SJSA1 (cell line): ENCODE measurements around the gene CNOT1. TPM values are rescaled to one million over a fixed set of nuclear protein-coding genes. Genes with fewer than 3 reads are reported as not detected.

Experiments used
- DNase-seq, 2 experiments: peaks; one replicate each; pipeline ENCODE4 v3.0.0-alpha.2; 2015 to 2020; ENCODE audit warnings: low spot score in 2 of 2, low read depth in 1 of 2
- H3K27ac ChIP-seq: fragments of 250-450 bp; sonication (Bioruptor Pico); 2 replicates; pipeline ENCODE4 v1.5.1; 2020; ENCODE audit warnings: mild to moderate bottlenecking, moderate library complexity
- H3K27me3 ChIP-seq: fragments of 250-450 bp; sonication (Bioruptor Pico); replicated peaks from 2 replicates; pipeline ENCODE4 v1.5.1; 2020; ENCODE audit warnings: mild to moderate bottlenecking, moderate library complexity
- H3K36me3 ChIP-seq: fragments of 250-450 bp; sonication (Bioruptor Pico); 2 replicates; pipeline ENCODE4 v1.5.1; 2020; ENCODE audit warnings: mild to moderate bottlenecking
- H3K4me1 ChIP-seq: fragments of 250-450 bp; sonication (Bioruptor Pico); replicated peaks from 2 replicates; pipeline ENCODE4 v1.6.1; 2021; ENCODE audit warnings: mild to moderate bottlenecking
- H3K4me3 ChIP-seq: fragments of 250-450 bp; sonication (Bioruptor Pico); 2 replicates; pipeline ENCODE4 v1.5.1; 2020; ENCODE audit warnings: mild to moderate bottlenecking
- H3K9me3 ChIP-seq: fragments of 250-450 bp; sonication (Bioruptor Pico); replicated peaks from 2 replicates; pipeline ENCODE4 v1.5.1; 2020; ENCODE audit warnings: mild to moderate bottlenecking
- total RNA-seq: library from RNA; depleted of rRNA; stranded (reverse); fragments of >200 nt; shearing (Covaris generic); gene quantifications from 2 replicates; pipeline ENCODE4 v1.2.3, GENCODE V29; 2014

The CNOT1 gene
- total RNA-seq, 1 experiment from 2014 or later: 123 TPM

- H3K36me3 ChIP-seq: peaks cover 85% of the 10 kb centered on the region
- no peaks in the 10 kb centered on the region for H3K27me3 ChIP-seq
- H3K27ac ChIP-seq: no peak within 1 kb of the TSS
- peak in 1 of 2 experiments; percentile 44 for DNase-seq
- H3K4me1 ChIP-seq: peaks cover 6% of the 10 kb centered on the region; the same call in 1 of the 2 replicates
- H3K9me3 ChIP-seq: no peaks in the 10 kb centered on the region
- peak within 1 kb of the TSS; percentile 33 for H3K4me3 ChIP-seq
These were observed 114.3 kb downstream of the CNOT1 start, which contains the start of gene SETD6 for GRCh38 chr16:58515125-58515870. SETD6 (plus strand) TSS chr16:58515517; CDS start chr16:58515538, 21 bp downstream.

GRCh38 chr16:58513874-58514273, 115.8 kb downstream of the CNOT1 start:
- no peak overlapping the region for H3K4me3 ChIP-seq
- H3K9me3 ChIP-seq: no peaks in the 10 kb centered on the region
- DNase-seq: peak in 1 of 2 experiments; percentile 20
- H3K4me1 ChIP-seq: peaks cover 6% of the 10 kb centered on the region; the same call in 1 of the 2 replicates
- H3K27ac ChIP-seq: no peak overlapping the region
- H3K36me3 ChIP-seq: peaks cover 74% of the 10 kb centered on the region
- no peaks in the 10 kb centered on the region for H3K27me3 ChIP-seq

GRCh38 chr16:58511933-58512815, 117.5 kb downstream of the CNOT1 start:
- Histone ChIP-seq H3K4me1 (peaks cover 6% of the 10 kb centered on the region; the same call in 1 of the 2 replicates), H3K4me3 (no peak overlapping the region), H3K36me3 (peaks cover 57% of the 10 kb centered on the region), H3K9me3 (no peaks in the 10 kb centered on the region), H3K27me3 (no peaks in the 10 kb centered on the region), H3K27ac (no peak overlapping the region)
- DNase-seq: peak; percentile 55 to 76

- Histone ChIP-seq H3K9me3 (no peaks in the 10 kb centered on the region), H3K36me3 (peaks cover 46% of the 10 kb centered on the region), H3K27me3 (no peaks in the 10 kb centered on the region), H3K4me3 (no peak overlapping the region), H3K4me1 (peaks cover 6% of the 10 kb centered on the region; the same call in 1 of the 2 replicates), H3K27ac (no peak overlapping the region)
- DNase-seq: no peak
These were observed 118.6 kb downstream of the CNOT1 start for GRCh38 chr16:58510776-58511628.

- no peak overlapping the region for H3K4me3 ChIP-seq
- peaks cover 6% of the 10 kb centered on the region; the same call in 1 of the 2 replicates for H3K4me1 ChIP-seq
- H3K27ac ChIP-seq: no peak overlapping the region
- no peaks in the 10 kb centered on the region for H3K27me3 ChIP-seq
- no peak for DNase-seq
- no peaks in the 10 kb centered on the region for H3K9me3 ChIP-seq
- H3K36me3 ChIP-seq: peaks cover 40% of the 10 kb centered on the region
These were observed 119.4 kb downstream of the CNOT1 start for GRCh38 chr16:58510097-58510775.

GRCh38 chr16:58509256-58510096, 120.2 kb downstream of the CNOT1 start:
- no peak overlapping the region for H3K27ac ChIP-seq
- no peak overlapping the region for H3K4me3 ChIP-seq
- H3K36me3 ChIP-seq: peaks cover 34% of the 10 kb centered on the region
- DNase-seq: no peak
- peaks cover 6% of the 10 kb centered on the region; the same call in 1 of the 2 replicates for H3K4me1 ChIP-seq
- no peaks in the 10 kb centered on the region for H3K27me3 ChIP-seq
- H3K9me3 ChIP-seq: no peaks in the 10 kb centered on the region

- Histone ChIP-seq H3K4me1 (peaks cover 3% of the 10 kb centered on the region; the same call in 1 of the 2 replicates), H3K9me3 (no peaks in the 10 kb centered on the region), H3K27ac (no peak overlapping the region), H3K27me3 (no peaks in the 10 kb centered on the region), H3K4me3 (no peak overlapping the region), H3K36me3 (peaks cover 34% of the 10 kb centered on the region)
- no peak for DNase-seq
These were observed 120.9 kb downstream of the CNOT1 start for GRCh38 chr16:58508671-58509251.

GRCh38 chr16:58507963-58508670, 121.5 kb downstream of the CNOT1 start:
- no peaks in the 10 kb centered on the region for H3K4me1 ChIP-seq
- no peaks in the 10 kb centered on the region for H3K9me3 ChIP-seq
- peaks cover 30% of the 10 kb centered on the region for H3K36me3 ChIP-seq
- H3K27ac ChIP-seq: no peak overlapping the region
- DNase-seq: no peak
- no peak overlapping the region for H3K4me3 ChIP-seq
- H3K27me3 ChIP-seq: no peaks in the 10 kb centered on the region

- Histone ChIP-seq H3K9me3 (no peaks in the 10 kb centered on the region), H3K36me3 (peaks cover 24% of the 10 kb centered on the region), H3K4me3 (no peak overlapping the region), H3K27ac (no peak overlapping the region), H3K27me3 (no peaks in the 10 kb centered on the region), H3K4me1 (no peaks in the 10 kb centered on the region)
- DNase-seq: peak in 1 of 2 experiments; percentile 46
These were observed 122.2 kb downstream of the CNOT1 start for GRCh38 chr16:58507195-58507962.

- Histone ChIP-seq H3K27ac (no peak overlapping the region), H3K9me3 (no peaks in the 10 kb centered on the region), H3K36me3 (peaks cover 16% of the 10 kb centered on the region), H3K4me1 (no peaks in the 10 kb centered on the region), H3K27me3 (no peaks in the 10 kb centered on the region), H3K4me3 (no peak overlapping the region)
- no peak for DNase-seq
These were observed 123.1 kb downstream of the CNOT1 start for GRCh38 chr16:58506241-58507194.
